Thyroid gland (tissue), 4 donors: ENCODE measurements around the gene C1orf210.

Experiments
- POLR2A ChIP-seq, 2 donors: fragments of 450-650 bp; IDR thresholded peaks; one replicate each; pipeline ENCODE4 v1.6.1; 2017; ENCODE audit warnings: antibody characterized with exemption in 2 of 2, mild to moderate bottlenecking in 2 of 2, moderate library complexity in 1 of 2
- TF ChIP-seq, protein P1 (sequence below), 6 experiments: fragments of 200-600 bp in 3 of 6; fragments of 450-650 bp in 3 of 6; sonication (generic) in 3 of 6; IDR thresholded peaks; one replicate each; pipeline ENCODE4 v1.5.1; 2016 to 2019; ENCODE audit warnings: antibody characterized with exemption in 6 of 6, mild to moderate bottlenecking in 2 of 6, inconsistent platforms in 1 of 6, moderate library complexity in 1 of 6

DNA sequence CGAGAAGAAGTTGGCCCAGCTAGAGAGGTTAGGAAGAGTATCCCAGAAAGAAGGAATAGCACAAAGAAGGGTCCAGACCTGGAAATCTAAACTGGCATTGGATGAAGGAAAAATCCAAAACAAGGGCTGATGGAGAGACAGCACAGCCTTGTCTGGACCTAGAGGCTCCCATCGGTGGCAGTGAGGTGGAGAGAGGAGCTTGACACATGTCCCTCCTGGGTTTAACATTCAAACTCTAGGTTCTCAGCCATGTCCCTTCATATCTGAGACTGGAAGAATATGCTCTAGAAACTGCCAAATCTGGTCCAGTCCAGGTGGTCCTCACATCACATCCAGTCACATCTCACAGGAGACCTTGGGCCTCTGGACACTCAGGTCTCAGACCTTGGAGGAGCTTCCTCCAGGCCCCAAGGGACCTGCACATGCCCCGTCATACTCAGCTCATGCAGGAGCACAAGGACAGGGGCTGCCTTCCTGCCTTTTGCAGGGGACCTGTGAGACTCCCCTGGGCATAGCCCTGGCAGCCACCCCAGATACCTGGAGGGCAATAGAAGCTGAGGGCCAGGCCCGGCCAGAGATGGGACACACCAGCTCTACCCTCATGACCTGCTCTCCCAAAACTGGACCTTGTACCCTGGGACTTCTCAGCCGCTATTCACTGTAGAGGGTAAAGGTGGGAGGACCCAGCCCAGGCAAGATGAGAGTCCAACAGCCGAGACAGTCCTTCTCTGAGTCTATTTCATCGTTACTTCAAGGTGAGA, 8.1 kb downstream of the C1orf210 start:
- TF ChIP-seq, protein P1, sequence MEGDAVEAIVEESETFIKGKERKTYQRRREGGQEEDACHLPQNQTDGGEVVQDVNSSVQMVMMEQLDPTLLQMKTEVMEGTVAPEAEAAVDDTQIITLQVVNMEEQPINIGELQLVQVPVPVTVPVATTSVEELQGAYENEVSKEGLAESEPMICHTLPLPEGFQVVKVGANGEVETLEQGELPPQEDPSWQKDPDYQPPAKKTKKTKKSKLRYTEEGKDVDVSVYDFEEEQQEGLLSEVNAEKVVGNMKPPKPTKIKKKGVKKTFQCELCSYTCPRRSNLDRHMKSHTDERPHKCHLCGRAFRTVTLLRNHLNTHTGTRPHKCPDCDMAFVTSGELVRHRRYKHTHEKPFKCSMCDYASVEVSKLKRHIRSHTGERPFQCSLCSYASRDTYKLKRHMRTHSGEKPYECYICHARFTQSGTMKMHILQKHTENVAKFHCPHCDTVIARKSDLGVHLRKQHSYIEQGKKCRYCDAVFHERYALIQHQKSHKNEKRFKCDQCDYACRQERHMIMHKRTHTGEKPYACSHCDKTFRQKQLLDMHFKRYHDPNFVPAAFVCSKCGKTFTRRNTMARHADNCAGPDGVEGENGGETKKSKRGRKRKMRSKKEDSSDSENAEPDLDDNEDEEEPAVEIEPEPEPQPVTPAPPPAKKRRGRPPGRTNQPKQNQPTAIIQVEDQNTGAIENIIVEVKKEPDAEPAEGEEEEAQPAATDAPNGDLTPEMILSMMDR (IDR thresholded peaks at IDR 0.05), result no peak
- no peak for TF ChIP-seq POLR2A (IDR thresholded peaks at IDR 0.05)
